Adrenal gland (tissue), 12 donors: ENCODE results near the gene PLA2G4E. TPM values are rescaled to one million over a fixed set of nuclear protein-coding genes. Genes with fewer than 3 reads are reported as not detected.

Source experiments
- DNase-seq, 7 donors: peaks; one replicate each; pipeline ENCODE4 v3.0.0-alpha.2; 2019 to 2020
- H3K27ac ChIP-seq, 5 donors: fragments of 200-600 bp; sonication (generic) in 4 of 5; 1 replicate in 3 of 5; 2 replicates in 2 of 5; pipeline versions ENCODE4 v1.5.1 to v1.8.0; 2016 to 2020; ENCODE audit warnings: mild to moderate bottlenecking in 1 of 5
- H3K27me3 ChIP-seq: fragments of 200-600 bp; 2 replicates; pipeline ENCODE4 v1.8.0; 2021
- H3K36me3 ChIP-seq, 2 donors: fragments of 200-600 bp; replicated peaks in 1 of 2; 1 replicate in 1 of 2; 2 replicates in 1 of 2; pipeline versions ENCODE4 v1.5.1 to v1.8.0; 2018 to 2022
- H3K4me1 ChIP-seq, 2 donors: fragments of 200-600 bp; replicated peaks in 1 of 2; 1 replicate in 1 of 2; 2 replicates in 1 of 2; pipeline versions ENCODE4 v1.5.1 to v1.8.0; 2018 to 2021
- H3K4me3 ChIP-seq, 4 donors: fragments of 200-600 bp; sonication (generic) in 3 of 4; one replicate each; pipeline ENCODE4 v1.5.1; 2016 to 2018
- H3K9me3 ChIP-seq, 3 donors: fragments of 200-600 bp; sonication (generic) in 1 of 3; replicated peaks in 1 of 3; 1 replicate in 2 of 3; 2 replicates in 1 of 3; pipeline versions ENCODE4 v1.5.1 to v1.8.0; 2016 to 2021
- CTCF ChIP-seq, 6 experiments: fragments of 450-650 bp in 4 of 6; fragments of 200-600 bp in 2 of 6; sonication (generic) in 1 of 6; IDR thresholded peaks; 1 replicate in 5 of 6; 2 replicates in 1 of 6; pipeline versions ENCODE4 v1.5.1 to v1.8.0; 2016 to 2021; ENCODE audit warnings: antibody characterized with exemption in 6 of 6, mild to moderate bottlenecking in 2 of 6, moderate library complexity in 1 of 6
- POLR2A ChIP-seq, 2 donors: fragments of 450-650 bp; IDR thresholded peaks; one replicate each; pipeline ENCODE4 v1.6.1; 2017; ENCODE audit warnings: antibody characterized with exemption in 2 of 2, mild to moderate bottlenecking in 2 of 2, moderate library complexity in 1 of 2
- WGBS, 4 donors: extraction: QIAGEN DNeasy Blood & Tissue Kit in 2 of 4; methylation state at CpG; one replicate each; pipeline versions ENCODE4 v1.1.5 to v1.1.7; 2013 to 2017; 5-methylcytosine and 5-hydroxymethylcytosine counted together
- intact Hi-C, 2 donors: fragments of 100-400 bp; cut with DNase I; formaldehyde crosslinking; loops; one replicate each; pipeline versions ENCODE4 v1.14.1 to v1.15.0; 2022 to 2023
- polyA plus RNA-seq, 3 donors: library from polyadenylated mRNA; stranded (reverse); fragments of 200-250 nt in 2 of 3; fragments of 350-450 nt in 1 of 3; fragmentation: Illumina TruSeq in 1 of 3; extraction: RNeasy Lipid Tissue Mini Kit (QIAGEN cat#74804) in 1 of 3; gene quantifications; one replicate each; pipeline ENCODE4 v1.2.3, GENCODE V29; 2013 to 2014
- total RNA-seq, 9 donors: library from RNA; depleted of rRNA in 4 of 9; stranded (reverse); fragments of >200 nt in 4 of 9; fragments of 120-200 nt in 1 of 9; fragmentation: NEBNext Ultra II Directional in 1 of 9; extraction: Animal tissue kit (Norgen Biotek cat#: 25700) in 1 of 9; gene quantifications; one replicate each; pipeline versions ENCODE4 v1.1.0 to v1.2.4, GENCODE V29; 2013 to 2023
- donor health status: healthy with polysubstance abuse.
- donor health status: Bipolar disorder and iron deficiency.
- donor health status: DM: yes; HTN: yes; CAD: no.
- donor health status: DM: no; HTN: no; CAD: no.
- donor health status: DM: no; HTN: no; CAD: no.
- donor health status: DM: yes; HTN: yes; CAD: no.

PLA2G4E gene
- total and polyA plus RNA-seq, 12 donors, result 0.03 to 1.1 (median 0.23) TPM; not detected in 8

- Histone ChIP-seq H3K9me3 (no peaks in the 10 kb centered on the region), H3K4me3 (no peak overlapping the region), H3K36me3 (no peaks in the 10 kb centered on the region), H3K27me3 (no peaks in the 10 kb centered on the region), H3K4me1 (no peaks in the 10 kb centered on the region), H3K27ac (no peak overlapping the region)
- TF ChIP-seq POLR2A (IDR thresholded peaks at IDR 0.05), result no peak
- intact Hi-C loops, result no loop called here
- WGBS, 4 donors, result 66 to 81% (median 71%) methylated on average over 4 of the region's 4 CpGs
- no peak for DNase-seq
Observed at GRCh38 chr15:42001236-42001635, 19.6 kb downstream of the PLA2G4E start.

GRCh38 chr15:41999290-42000285 lies 21.3 kb downstream of the PLA2G4E start:
- Histone ChIP-seq H3K27ac (no peak overlapping the region), H3K9me3 (no peaks in the 10 kb centered on the region), H3K36me3 (no peaks in the 10 kb centered on the region), H3K27me3 (no peaks in the 10 kb centered on the region), H3K4me1 (no peaks in the 10 kb centered on the region), H3K4me3 (no peak overlapping the region)
- WGBS, 4 donors, result 76 to 83% (median 78%) methylated on average over 12 to 15 of the region's 15 CpGs
- no peak for TF ChIP-seq POLR2A (IDR thresholded peaks at IDR 0.05)
- no peak for TF ChIP-seq CTCF (IDR thresholded peaks at IDR 0.05)
- intact Hi-C loops, result no loop called here
- DNase-seq, result no peak

- Histone ChIP-seq H3K36me3 (no peaks in the 10 kb centered on the region), H3K27me3 (no peaks in the 10 kb centered on the region), H3K4me1 (no peaks in the 10 kb centered on the region), H3K4me3 (no peak overlapping the region), H3K9me3 (no peaks in the 10 kb centered on the region), H3K27ac (no peak overlapping the region)
- 63 to 80% (median 72%) methylated on average over 3 of the region's 3 CpGs for WGBS, 4 donors
- DNase-seq, result no peak
- intact Hi-C loops, result no loop called here
- no peak for TF ChIP-seq POLR2A (IDR thresholded peaks at IDR 0.05)
- no peak for TF ChIP-seq CTCF (IDR thresholded peaks at IDR 0.05)
Observed at GRCh38 chr15:41997845-41998244, 23.0 kb downstream of the PLA2G4E start.

GRCh38 chr15:41996921-41997592 lies 23.8 kb downstream of the PLA2G4E start:
- Histone ChIP-seq H3K27ac (no peak overlapping the region), H3K4me1 (no peaks in the 10 kb centered on the region), H3K27me3 (no peaks in the 10 kb centered on the region), H3K9me3 (no peaks in the 10 kb centered on the region), H3K4me3 (no peak overlapping the region), H3K36me3 (no peaks in the 10 kb centered on the region)
- no peak for DNase-seq
- WGBS, 4 donors, result 79 to 92% (median 88%) methylated on average over 5 to 13 of the region's 13 CpGs
- TF ChIP-seq POLR2A (IDR thresholded peaks at IDR 0.05) (no peak), CTCF (IDR thresholded peaks at IDR 0.05) (no peak)
- intact Hi-C loops, result no loop called here
